Neutrophil (primary cell): Measurements from ENCODE around the gene MYO16.

ENCODE experiments used
- H3K27ac ChIP-seq: fragments of 200-600 bp; sonication (generic); 2 replicates; pipeline ENCODE4 v1.5.1; 2016; ENCODE audit warnings: mild to moderate bottlenecking, moderate library complexity
- H3K27me3 ChIP-seq: fragments of 200-600 bp; sonication (generic); 2 replicates; pipeline ENCODE4 v1.6.0; 2016; ENCODE audit warnings: mild to moderate bottlenecking
- H3K36me3 ChIP-seq: fragments of 200-600 bp; sonication (generic); 2 replicates; pipeline ENCODE4 v1.5.1; 2017
- H3K4me1 ChIP-seq, 2 experiments: fragments of 200-600 bp in 1 of 2; sonication (generic) in 1 of 2; 1 replicate in 1 of 2; 2 replicates in 1 of 2; pipeline versions ENCODE4 v1.5.1 to v1.6.1; 2013 to 2016; ENCODE audit warnings: low read depth in 1 of 2, low read length in 1 of 2, mild to moderate bottlenecking in 1 of 2, moderate library complexity in 1 of 2; ENCODE audit not compliant: control insufficient read depth in 1 of 2, insufficient read depth in 1 of 2
- H3K4me3 ChIP-seq, 2 experiments: fragments of 200-600 bp in 1 of 2; sonication (generic) in 1 of 2; 1 replicate in 1 of 2; 2 replicates in 1 of 2; pipeline ENCODE4 v1.5.1; 2013 to 2016; ENCODE audit warnings: low read depth in 1 of 2, low read length in 1 of 2, mild to moderate bottlenecking in 1 of 2, moderate library complexity in 1 of 2
- H3K9me3 ChIP-seq: fragments of 200-600 bp; sonication (generic); 2 replicates; pipeline ENCODE4 v1.5.1; 2016
- CTCF ChIP-seq: fragments of 200-600 bp; sonication (generic); IDR thresholded peaks from 2 replicates; pipeline ENCODE4 v1.5.1; 2016; ENCODE audit warnings: antibody characterized with exemption

Gene MYO16

GRCh38 chr13:109205315-109205714, 575.9 kb downstream of the MYO16 start:
- no peak for TF ChIP-seq CTCF
- H3K4me1 ChIP-seq: no peaks in the 10 kb centered on the region
- H3K9me3 ChIP-seq: no peaks in the 10 kb centered on the region
- H3K4me3 ChIP-seq: no peak overlapping the region
- no peaks in the 10 kb centered on the region for H3K36me3 ChIP-seq
- no peaks in the 10 kb centered on the region for H3K27me3 ChIP-seq
- no peak overlapping the region for H3K27ac ChIP-seq

- Histone ChIP-seq H3K4me1 (no peaks in the 10 kb centered on the region), H3K27ac (peak overlapping the region; percentile 9), H3K27me3 (no peaks in the 10 kb centered on the region), H3K4me3 (no peak overlapping the region), H3K36me3 (no peaks in the 10 kb centered on the region), H3K9me3 (no peaks in the 10 kb centered on the region)
- TF ChIP-seq CTCF: no peak
Measured at GRCh38 chr13:109206616-109207015, 577.2 kb downstream of the MYO16 start.

- no peaks in the 10 kb centered on the region for H3K36me3 ChIP-seq
- no peak overlapping the region for H3K4me3 ChIP-seq
- H3K9me3 ChIP-seq: no peaks in the 10 kb centered on the region
- TF ChIP-seq CTCF: no peak
- no peaks in the 10 kb centered on the region for H3K27me3 ChIP-seq
- H3K27ac ChIP-seq: no peak overlapping the region
- no peaks in the 10 kb centered on the region for H3K4me1 ChIP-seq
Measured at GRCh38 chr13:109207622-109208021, 578.2 kb downstream of the MYO16 start.

- Histone ChIP-seq H3K9me3 (no peaks in the 10 kb centered on the region), H3K27me3 (no peaks in the 10 kb centered on the region), H3K36me3 (no peaks in the 10 kb centered on the region), H3K4me3 (no peak overlapping the region), H3K4me1 (no peaks in the 10 kb centered on the region), H3K27ac (no peak overlapping the region)
- no peak for TF ChIP-seq CTCF
Measured at GRCh38 chr13:109208522-109208921, 579.1 kb downstream of the MYO16 start.

- H3K36me3 ChIP-seq: no peaks in the 10 kb centered on the region
- H3K4me3 ChIP-seq: no peak overlapping the region
- TF ChIP-seq CTCF: no peak
- no peak overlapping the region for H3K27ac ChIP-seq
- no peaks in the 10 kb centered on the region for H3K27me3 ChIP-seq
- H3K4me1 ChIP-seq: no peaks in the 10 kb centered on the region
- H3K9me3 ChIP-seq: no peaks in the 10 kb centered on the region
Measured at GRCh38 chr13:109209526-109209925, 580.1 kb downstream of the MYO16 start.

GRCh38 chr13:109211616-109212015, 582.2 kb downstream of the MYO16 start:
- Histone ChIP-seq H3K9me3 (no peaks in the 10 kb centered on the region), H3K27ac (no peak overlapping the region), H3K36me3 (peaks cover 15% of the 10 kb centered on the region), H3K4me1 (no peaks in the 10 kb centered on the region), H3K27me3 (no peaks in the 10 kb centered on the region), H3K4me3 (no peak overlapping the region)
- TF ChIP-seq CTCF: no peak
